Heart left ventricle (tissue), 16 donors: ENCODE measurements around the gene NSUN2. TPM values are rescaled to one million over a fixed set of nuclear protein-coding genes. Genes with fewer than 3 reads are reported as not detected.

Experiments used
- ATAC-seq, 4 donors: fragments of 200-7000 bp; cut with Tn5 transposase; one replicate each; pipeline ENCODE4 v1.9.1; 2020 to 2022; ENCODE audit warnings: moderate library complexity in 4 of 4, mild to moderate bottlenecking in 3 of 4, moderate number of reproducible peaks in 1 of 4
- DNase-seq, 5 donors: peaks; one replicate each; pipeline ENCODE4 v3.0.0-alpha.2; 2020
- H3K27ac ChIP-seq, 12 donors: fragments of 200-600 bp; sonication (generic) in 4 of 12; one replicate each; pipeline versions ENCODE4 v1.5.0 to v1.8.0; 2016 to 2022; ENCODE audit warnings: mild to moderate bottlenecking in 2 of 12
- H3K27me3 ChIP-seq, 9 donors: fragments of 200-600 bp; sonication (generic) in 2 of 9; one replicate each; pipeline versions ENCODE4 v1.5.1 to v1.8.0; 2016 to 2022; ENCODE audit warnings: mild to moderate bottlenecking in 3 of 9
- H3K36me3 ChIP-seq, 9 donors: fragments of 200-600 bp; sonication (generic) in 2 of 9; one replicate each; pipeline versions ENCODE4 v1.5.0 to v1.8.0; 2018 to 2022; ENCODE audit warnings: mild to moderate bottlenecking in 2 of 9
- H3K4me1 ChIP-seq, 12 donors: fragments of 200-600 bp; sonication (generic) in 4 of 12; one replicate each; pipeline versions ENCODE4 v1.5.0 to v1.8.0; 2016 to 2022; ENCODE audit warnings: mild to moderate bottlenecking in 3 of 12
- H3K4me3 ChIP-seq, 12 donors: fragments of 200-600 bp; sonication (generic) in 4 of 12; one replicate each; pipeline versions ENCODE4 v1.5.0 to v1.8.0; 2017 to 2022; ENCODE audit warnings: mild to moderate bottlenecking in 9 of 12, moderate library complexity in 4 of 12
- H3K9me3 ChIP-seq, 12 donors: fragments of 200-600 bp; sonication (generic) in 4 of 12; one replicate each; pipeline versions ENCODE4 v1.5.0 to v1.8.0; 2016 to 2022; ENCODE audit warnings: mild to moderate bottlenecking in 1 of 12
- POLR2A ChIP-seq, 2 donors: fragments of 450-650 bp; IDR thresholded peaks; one replicate each; pipeline ENCODE4 v1.6.1; 2017; ENCODE audit warnings: antibody characterized with exemption in 2 of 2, mild to moderate bottlenecking in 2 of 2, moderate library complexity in 2 of 2
- WGBS, 4 donors: extraction: QIAGEN DNeasy Blood & Tissue Kit in 2 of 4; methylation state at CpG; one replicate each; pipeline versions ENCODE4 v1.1.5 to v1.1.7; 2013 to 2018; 5-methylcytosine and 5-hydroxymethylcytosine counted together
- intact Hi-C, 10 donors: fragments of 100-400 bp; cut with DNase I; formaldehyde crosslinking; loops; one replicate each; pipeline versions ENCODE4 v1.11.1 to v1.14.2; 2022
- polyA plus RNA-seq, 2 donors: library from polyadenylated mRNA; stranded (reverse); fragments of 200-250 nt; gene quantifications; one replicate each; pipeline ENCODE4 v1.2.3, GENCODE V29; 2013
- total RNA-seq, 9 donors: library from RNA; depleted of rRNA in 2 of 9; stranded (reverse); fragments of >200 nt in 2 of 9; fragmentation: NEBNext Ultra II Directional in 3 of 9; extraction: Animal tissue kit (Norgen Biotek cat#: 25700) in 3 of 9; gene quantifications; one replicate each; pipeline versions ENCODE4 v1.1.0 to v1.2.4, GENCODE V29; 2016 to 2023
- TF ChIP-seq, protein P1 (sequence below), 12 donors: fragments of 200-600 bp; sonication (generic) in 4 of 12; IDR thresholded peaks; one replicate each; pipeline versions ENCODE4 v1.5.0 to v1.8.0; 2018 to 2022; ENCODE audit warnings: antibody characterized with exemption in 12 of 12, mild to moderate bottlenecking in 5 of 12
- donor health status: ischemic (EF 13 %, LVEDD 7.1; RV severe dilation, severe dysfunction).
- donor health status: healthy with polysubstance abuse.
- donor health status: DM: no; HTN: yes; CAD: no.
- donor health status: DM: no; HTN: no; CAD: no.
- donor health status: ischemic (EF 25% LVEDD 6.9; RV normal size, moderate dysfunction).
- donor health status: ischemic (EF 25% LVEDD 5.7; RV mildly dilated, moderate dysfunction).
- donor health status: healthy.
- donor health status: DM: yes; HTN: yes; CAD: no.
- donor health status: ischemic (EF 35%, LVEDD 5.7; RV mildly dilated, moderate dysfunction).
- donor health status: nonischemic (EF 11% LVEDD 7.7; RV severe dilation, severe dysfunction).
- donor health status: DM: yes; HTN: yes; CAD: no.
- donor health status: PGD.
- donor health status: ischemic (EF 29% LVEDD 5.4; RV normal size, mild dysfunction).
- donor health status: nonischemic (EF 23%, LVEDD 6.1; RV moderate dilation, normal function).

NSUN2 gene
- total and polyA plus RNA-seq, 11 donors: 21.9 to 42.7 (median 34.0) TPM

DNA sequence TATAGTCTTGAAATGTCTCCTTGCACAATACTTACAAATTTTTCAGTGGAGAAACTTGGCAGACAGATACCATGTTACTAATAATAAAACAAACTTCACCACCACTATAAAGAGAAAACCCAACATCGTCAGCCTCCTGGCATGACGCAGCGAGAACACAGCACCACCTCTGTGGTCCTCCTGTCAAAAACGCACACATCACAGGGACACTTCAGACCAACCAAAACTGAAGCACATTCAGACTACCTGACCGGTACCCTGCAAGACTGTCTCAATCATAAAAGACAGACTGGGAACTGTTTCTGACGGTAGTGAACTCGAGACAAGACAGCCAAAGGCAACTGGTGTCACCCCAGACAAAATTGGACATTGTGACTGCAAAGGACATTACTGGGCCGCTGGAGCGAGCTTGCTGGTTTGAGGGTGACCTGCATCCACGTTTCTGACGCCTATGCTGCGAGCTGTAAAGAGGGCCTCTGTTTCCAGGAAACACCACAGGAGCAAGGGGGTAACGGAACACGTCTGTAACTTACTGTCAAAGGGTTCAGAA is 34.4 kb downstream of the NSUN2 start:
- WGBS, 4 donors: 54 to 65% (median 56%) methylated on average over 14 of the region's 14 CpGs
- Histone ChIP-seq H3K36me3 (peaks cover 0 to 76% (median 60%) of the 10 kb centered on the region in 9 donors), H3K4me3 (no peak overlapping the region), H3K9me3 (no peaks in the 10 kb centered on the region), H3K4me1 (peaks cover 0 to 10% (median 4%) of the 10 kb centered on the region in 12 donors), H3K27ac (peak overlapping the region in 11 of 12 donors; percentile 11 to 78 (median 68)), H3K27me3 (no peaks in the 10 kb centered on the region)
- ATAC-seq: peak; percentile 85 to 91 (median 90)
- intact Hi-C loops: no loop called here
- TF ChIP-seq, protein P1, sequence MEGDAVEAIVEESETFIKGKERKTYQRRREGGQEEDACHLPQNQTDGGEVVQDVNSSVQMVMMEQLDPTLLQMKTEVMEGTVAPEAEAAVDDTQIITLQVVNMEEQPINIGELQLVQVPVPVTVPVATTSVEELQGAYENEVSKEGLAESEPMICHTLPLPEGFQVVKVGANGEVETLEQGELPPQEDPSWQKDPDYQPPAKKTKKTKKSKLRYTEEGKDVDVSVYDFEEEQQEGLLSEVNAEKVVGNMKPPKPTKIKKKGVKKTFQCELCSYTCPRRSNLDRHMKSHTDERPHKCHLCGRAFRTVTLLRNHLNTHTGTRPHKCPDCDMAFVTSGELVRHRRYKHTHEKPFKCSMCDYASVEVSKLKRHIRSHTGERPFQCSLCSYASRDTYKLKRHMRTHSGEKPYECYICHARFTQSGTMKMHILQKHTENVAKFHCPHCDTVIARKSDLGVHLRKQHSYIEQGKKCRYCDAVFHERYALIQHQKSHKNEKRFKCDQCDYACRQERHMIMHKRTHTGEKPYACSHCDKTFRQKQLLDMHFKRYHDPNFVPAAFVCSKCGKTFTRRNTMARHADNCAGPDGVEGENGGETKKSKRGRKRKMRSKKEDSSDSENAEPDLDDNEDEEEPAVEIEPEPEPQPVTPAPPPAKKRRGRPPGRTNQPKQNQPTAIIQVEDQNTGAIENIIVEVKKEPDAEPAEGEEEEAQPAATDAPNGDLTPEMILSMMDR (IDR thresholded peaks at IDR 0.05): no peak
- no peak for TF ChIP-seq POLR2A (IDR thresholded peaks at IDR 0.05)
- DNase-seq: peak in 3 of 5 donors; percentile 32 to 60 (median 40)

DNA sequence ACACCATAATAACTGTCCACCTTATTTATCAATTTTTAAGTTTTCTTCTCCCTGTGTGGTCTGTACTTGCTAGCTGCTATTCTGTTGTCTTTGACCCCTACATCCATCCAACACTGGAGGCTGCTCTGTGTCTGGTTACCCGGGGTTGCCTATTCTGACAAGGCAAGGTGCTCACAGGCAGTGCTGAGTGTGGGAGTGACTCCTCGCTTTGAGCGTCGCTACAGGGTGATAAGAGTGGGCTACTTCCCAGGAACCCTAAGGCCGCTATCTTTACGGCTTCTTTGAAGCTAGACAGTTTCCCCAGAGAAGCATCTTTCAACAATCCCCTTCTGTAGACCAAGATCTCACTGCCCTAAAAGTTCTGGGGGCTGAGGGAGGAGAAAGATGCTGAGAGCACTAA is 35.3 kb downstream of the NSUN2 start:
- DNase-seq (no peak), ATAC-seq (peak in 3 of 4 donors; percentile 20 to 36 (median 27))
- Histone ChIP-seq H3K4me1 (peaks cover 0 to 10% (median 4%) of the 10 kb centered on the region in 12 donors), H3K9me3 (no peaks in the 10 kb centered on the region), H3K4me3 (no peak overlapping the region), H3K36me3 (peaks cover 0 to 67% (median 51%) of the 10 kb centered on the region in 9 donors), H3K27ac (peak overlapping the region in 10 of 12 donors; percentile 11 to 78 (median 68)), H3K27me3 (no peaks in the 10 kb centered on the region)
- TF ChIP-seq, protein P1 (IDR thresholded peaks at IDR 0.05): no peak
- TF ChIP-seq POLR2A (IDR thresholded peaks at IDR 0.05): no peak
- intact Hi-C loops: no loop called here
- 62 to 76% (median 69%) methylated on average over 6 of the region's 6 CpGs for WGBS, 4 donors

- peaks cover 0 to 10% (median 4%) of the 10 kb centered on the region in 12 donors for H3K4me1 ChIP-seq
- TF ChIP-seq, protein P1 (IDR thresholded peaks at IDR 0.05): no peak
- TF ChIP-seq POLR2A (IDR thresholded peaks at IDR 0.05): no peak
- ATAC-seq: no peak
- peaks cover 0 to 56% (median 40%) of the 10 kb centered on the region in 9 donors for H3K36me3 ChIP-seq
- DNase-seq: no peak
- H3K9me3 ChIP-seq: no peaks in the 10 kb centered on the region
- 92 to 97% (median 96%) methylated on average over 5 of the region's 5 CpGs for WGBS, 4 donors
- no peaks in the 10 kb centered on the region for H3K27me3 ChIP-seq
- no peak overlapping the region for H3K27ac ChIP-seq
- H3K4me3 ChIP-seq: no peak overlapping the region
- intact Hi-C loops: no loop called here
These were observed 36.5 kb downstream of the NSUN2 start for GRCh38 chr5:6596388-6596787.

DNA sequence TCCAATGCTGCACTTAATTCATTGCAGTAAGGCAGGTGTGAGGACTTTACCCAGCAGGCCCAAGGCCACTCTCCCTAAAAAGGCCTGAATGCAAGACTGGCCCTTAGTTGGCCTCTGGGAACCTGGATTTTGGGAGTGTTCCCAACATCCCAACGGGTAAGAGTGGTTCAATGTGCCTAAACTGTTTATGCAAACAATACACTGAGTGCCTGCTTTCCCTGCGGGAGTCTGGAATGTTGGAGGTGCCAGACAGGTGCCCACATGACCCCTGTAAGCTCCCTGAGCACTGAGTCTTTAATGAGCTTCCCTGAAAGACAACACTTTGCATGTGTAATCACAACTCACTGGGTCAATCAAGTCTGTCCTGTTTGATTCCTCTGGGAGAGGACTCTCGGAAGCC is 37.4 kb downstream of the NSUN2 start:
- intact Hi-C loops: no loop called here
- H3K4me1 ChIP-seq: peaks cover 0 to 10% (median 4%) of the 10 kb centered on the region in 12 donors
- WGBS, 4 donors: 73 to 84% (median 78%) methylated on average over 3 of the region's 3 CpGs
- peaks cover 0 to 46% (median 30%) of the 10 kb centered on the region in 9 donors for H3K36me3 ChIP-seq
- TF ChIP-seq, protein P1 (IDR thresholded peaks at IDR 0.05): no peak
- no peak for TF ChIP-seq POLR2A (IDR thresholded peaks at IDR 0.05)
- H3K4me3 ChIP-seq: no peak overlapping the region
- no peaks in the 10 kb centered on the region for H3K27me3 ChIP-seq
- DNase-seq: no peak
- no peak for ATAC-seq
- no peak overlapping the region for H3K27ac ChIP-seq
- no peaks in the 10 kb centered on the region for H3K9me3 ChIP-seq
